ENCODE data around the gene LDAH. TPM values are rescaled to one million over a fixed set of nuclear protein-coding genes. Genes with fewer than 3 reads are reported as not detected.

Gene LDAH
- total and polyA plus RNA-seq, 4 donors, result 5.0 to 30.8 (median 11.5) TPM

DNA sequence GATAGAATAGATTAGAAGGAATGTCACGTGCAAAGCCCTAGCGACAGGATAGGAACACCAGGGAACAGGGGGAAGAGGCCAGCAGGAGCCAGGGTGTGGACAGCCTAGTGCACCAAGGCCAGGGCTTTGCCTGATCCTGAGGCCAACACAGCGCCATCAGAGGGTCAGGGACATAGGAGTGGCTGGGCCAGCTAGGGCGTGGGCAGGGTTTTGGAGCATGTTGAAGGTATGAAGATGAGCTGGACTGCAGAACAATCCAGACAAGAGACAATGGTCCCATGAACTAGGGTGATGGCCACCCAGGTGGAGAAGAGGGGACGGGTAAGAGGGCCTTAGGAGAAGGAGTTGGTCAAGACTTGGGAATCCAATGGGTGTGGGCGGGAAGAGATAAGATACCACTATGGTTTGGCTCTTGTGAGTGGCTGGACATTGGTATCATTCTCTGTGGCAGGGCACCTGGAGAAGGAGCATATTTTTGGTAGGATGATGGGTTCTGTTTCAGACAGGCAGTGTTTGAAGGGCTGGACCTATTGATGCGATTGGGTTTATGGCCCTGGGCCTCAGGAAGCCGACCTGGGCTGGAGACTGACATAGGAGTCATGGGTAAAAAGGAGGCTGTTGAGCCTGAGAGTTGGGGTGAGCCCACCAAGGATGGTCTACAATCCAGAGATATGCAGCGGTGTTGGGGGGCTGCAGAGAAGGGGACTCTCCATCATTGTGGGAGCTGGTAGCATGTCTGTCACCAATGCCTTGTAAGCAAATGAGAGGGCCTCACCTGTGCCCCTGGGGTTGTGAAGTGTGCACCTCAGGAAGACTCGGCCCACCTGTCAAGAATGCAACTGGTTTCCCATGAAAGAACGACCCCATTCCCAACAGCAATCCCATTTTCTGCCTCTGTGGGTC is 170.0 kb downstream of the LDAH start:
- no peak for DNase-seq
- no peaks in the 10 kb centered on the region for H3K9me3 ChIP-seq (ENCODE audit: control insufficient read depth in 4 of 4, insufficient read depth in 3 of 4, low read length in 3 of 4)
- H3K27me3 ChIP-seq (ENCODE audit: control insufficient read depth in 3 of 3, insufficient read depth in 3 of 3, low read length in 2 of 3), result peaks cover 0 to 4% (median 4%) of the 10 kb centered on the region in 3 donors
- no peaks in the 10 kb centered on the region for H3K36me3 ChIP-seq (ENCODE audit: control insufficient read depth in 4 of 4, insufficient read depth in 4 of 4, low read length in 4 of 4)
- ATAC-seq (ENCODE audit: insufficient read depth, low FRiP score), result no peak
- 97 to 98% methylated on average over 11 of the region's 11 CpGs for WGBS, 2 donors
- H3K4me3 ChIP-seq, result no peak overlapping the region
- no peak overlapping the region for H3K9ac ChIP-seq (ENCODE audit: insufficient read depth in 1 of 2, low read length in 2 of 2)
- H3K4me1 ChIP-seq (ENCODE audit: control insufficient read depth in 5 of 5, insufficient read depth in 5 of 5, low read length in 5 of 5), result peaks cover 0 to 22% (median 7%) of the 10 kb centered on the region in 5 donors
- TF ChIP-seq, protein P1, sequence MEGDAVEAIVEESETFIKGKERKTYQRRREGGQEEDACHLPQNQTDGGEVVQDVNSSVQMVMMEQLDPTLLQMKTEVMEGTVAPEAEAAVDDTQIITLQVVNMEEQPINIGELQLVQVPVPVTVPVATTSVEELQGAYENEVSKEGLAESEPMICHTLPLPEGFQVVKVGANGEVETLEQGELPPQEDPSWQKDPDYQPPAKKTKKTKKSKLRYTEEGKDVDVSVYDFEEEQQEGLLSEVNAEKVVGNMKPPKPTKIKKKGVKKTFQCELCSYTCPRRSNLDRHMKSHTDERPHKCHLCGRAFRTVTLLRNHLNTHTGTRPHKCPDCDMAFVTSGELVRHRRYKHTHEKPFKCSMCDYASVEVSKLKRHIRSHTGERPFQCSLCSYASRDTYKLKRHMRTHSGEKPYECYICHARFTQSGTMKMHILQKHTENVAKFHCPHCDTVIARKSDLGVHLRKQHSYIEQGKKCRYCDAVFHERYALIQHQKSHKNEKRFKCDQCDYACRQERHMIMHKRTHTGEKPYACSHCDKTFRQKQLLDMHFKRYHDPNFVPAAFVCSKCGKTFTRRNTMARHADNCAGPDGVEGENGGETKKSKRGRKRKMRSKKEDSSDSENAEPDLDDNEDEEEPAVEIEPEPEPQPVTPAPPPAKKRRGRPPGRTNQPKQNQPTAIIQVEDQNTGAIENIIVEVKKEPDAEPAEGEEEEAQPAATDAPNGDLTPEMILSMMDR (IDR thresholded peaks at IDR 0.05; ENCODE audit: control extremely low read depth, extremely low read depth), result no peak
- no peak overlapping the region for H3K27ac ChIP-seq (ENCODE audit: low read depth in 1 of 2, low read length in 1 of 2)

DNA sequence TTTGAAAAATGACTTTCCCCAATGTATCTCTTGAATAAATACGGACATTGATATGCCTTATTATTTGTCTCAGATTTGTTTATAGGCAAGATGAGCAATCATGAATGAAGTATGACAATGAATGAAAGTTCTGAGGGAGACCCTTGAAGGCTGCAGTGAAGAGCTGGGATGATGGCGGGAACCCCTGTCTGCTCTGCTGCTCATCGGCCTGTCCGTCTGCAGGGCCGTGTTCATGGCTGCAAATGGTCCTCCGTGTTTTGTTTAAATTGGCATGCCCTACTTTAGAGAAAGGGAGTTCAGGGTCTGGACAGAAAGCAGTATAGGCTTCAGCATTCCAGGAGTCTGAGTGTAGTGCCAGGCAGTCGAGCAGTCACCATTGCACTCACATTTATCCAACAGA is 170.8 kb downstream of the LDAH start:
- Histone ChIP-seq H3K9ac (ENCODE audit: insufficient read depth in 1 of 2, low read length in 2 of 2) (no peak overlapping the region), H3K4me3 (no peak overlapping the region), H3K27me3 (ENCODE audit: control insufficient read depth in 3 of 3, insufficient read depth in 3 of 3, low read length in 2 of 3) (no peaks in the 10 kb centered on the region), H3K4me1 (ENCODE audit: control insufficient read depth in 5 of 5, insufficient read depth in 5 of 5, low read length in 5 of 5) (peaks cover 0 to 23% (median 7%) of the 10 kb centered on the region in 5 donors), H3K9me3 (ENCODE audit: control insufficient read depth in 4 of 4, insufficient read depth in 3 of 4, low read length in 3 of 4) (no peaks in the 10 kb centered on the region), H3K27ac (ENCODE audit: low read depth in 1 of 2, low read length in 1 of 2) (no peak overlapping the region), H3K36me3 (ENCODE audit: control insufficient read depth in 4 of 4, insufficient read depth in 4 of 4, low read length in 4 of 4) (no peaks in the 10 kb centered on the region)
- TF ChIP-seq, protein P1 (IDR thresholded peaks at IDR 0.05; ENCODE audit: control extremely low read depth, extremely low read depth), result no peak
- no peak for ATAC-seq (ENCODE audit: insufficient read depth, low FRiP score)
- WGBS, 2 donors, result 95 to 96% methylated on average over 7 of the region's 7 CpGs
- no peak for DNase-seq

DNA sequence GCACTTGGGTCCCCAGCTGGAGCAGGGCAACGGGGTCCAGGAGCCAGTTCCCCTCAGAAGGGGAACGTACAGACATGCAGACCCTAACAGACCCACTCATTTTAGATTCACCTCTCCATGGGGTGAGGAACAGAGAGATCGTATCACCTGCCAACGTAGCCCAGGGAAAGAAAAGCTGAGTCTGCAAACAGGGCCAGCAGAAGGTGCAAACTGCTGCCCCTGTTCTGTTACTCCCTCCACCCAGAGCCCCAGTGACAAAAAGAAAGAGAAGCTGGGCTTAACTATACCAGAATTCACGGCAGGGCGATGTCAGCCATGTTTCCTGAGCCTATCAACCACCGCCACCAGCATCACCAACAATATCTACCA is 171.2 kb downstream of the LDAH start:
- peak overlapping the region in 1 of 2 donors; percentile 92 for H3K9ac ChIP-seq (ENCODE audit: insufficient read depth in 1 of 2, low read length in 2 of 2)
- no peaks in the 10 kb centered on the region for H3K36me3 ChIP-seq (ENCODE audit: control insufficient read depth in 4 of 4, insufficient read depth in 4 of 4, low read length in 4 of 4)
- TF ChIP-seq, protein P1 (IDR thresholded peaks at IDR 0.05; ENCODE audit: control extremely low read depth, extremely low read depth), result no peak
- peaks cover 0 to 23% (median 7%) of the 10 kb centered on the region in 5 donors for H3K4me1 ChIP-seq (ENCODE audit: control insufficient read depth in 5 of 5, insufficient read depth in 5 of 5, low read length in 5 of 5)
- no peak for DNase-seq
- no peak for ATAC-seq (ENCODE audit: insufficient read depth, low FRiP score)
- no peaks in the 10 kb centered on the region for H3K9me3 ChIP-seq (ENCODE audit: control insufficient read depth in 4 of 4, insufficient read depth in 3 of 4, low read length in 3 of 4)
- no peaks in the 10 kb centered on the region for H3K27me3 ChIP-seq (ENCODE audit: control insufficient read depth in 3 of 3, insufficient read depth in 3 of 3, low read length in 2 of 3)
- H3K27ac ChIP-seq (ENCODE audit: low read depth in 1 of 2, low read length in 1 of 2), result peak overlapping the region; percentile 94
- H3K4me3 ChIP-seq, result peak overlapping the region; percentile 39
- 76% methylated on average over 7 of the region's 7 CpGs for WGBS, 2 donors
